ENCODE data around the gene ATF6.

DNA sequence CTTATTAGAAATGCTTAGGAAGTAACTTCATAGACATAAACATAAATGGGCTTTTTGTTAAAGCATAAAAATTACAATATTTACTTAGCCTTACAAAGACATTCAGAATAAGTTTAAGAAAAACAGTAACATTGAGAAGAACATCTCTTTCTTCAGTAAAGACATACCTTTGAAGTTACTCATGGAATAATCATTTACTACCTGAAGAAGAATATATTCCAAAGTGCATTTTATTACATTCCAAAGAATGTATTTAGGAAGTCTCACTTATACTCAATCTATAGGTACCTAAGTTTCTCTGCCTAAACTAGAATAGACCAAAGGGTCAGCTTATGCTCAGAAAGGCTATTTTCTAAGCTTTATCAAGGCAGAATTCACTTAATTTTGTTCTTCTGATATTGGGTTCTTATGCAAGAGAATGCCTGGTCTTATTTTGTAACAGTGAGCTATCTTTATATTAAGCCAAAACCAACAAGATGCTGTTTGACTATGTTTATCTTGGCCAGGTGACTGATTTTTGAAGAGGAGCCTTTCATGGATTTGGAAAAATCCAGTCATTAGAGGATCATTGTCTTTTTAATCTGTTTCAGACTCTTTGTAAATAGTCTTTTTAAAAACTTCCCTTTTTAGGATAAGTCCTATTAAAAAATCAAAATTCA, 147.5 kb downstream of the ATF6 start:
- no peak for TF ChIP-seq EZH2 (IDR thresholded peaks at IDR 0.05; ENCODE audit: low read depth, low read length, severe bottlenecking)
- no peak for TF ChIP-seq CTCF (IDR thresholded peaks at IDR 0.05; ENCODE audit: control extremely low read depth in 1 of 3, insufficient read depth in 1 of 3, low read depth in 1 of 3, low read length in 3 of 3)
- no peak for TF ChIP-seq POLR2A (IDR thresholded peaks at IDR 0.05; ENCODE audit: control extremely low read depth in 1 of 2, low read depth in 2 of 2, low read length in 2 of 2)
- TF ChIP-seq SRF (IDR thresholded peaks at IDR 0.05; ENCODE audit: low read depth, low read length), result no peak
- TF ChIP-seq CBX8 (IDR thresholded peaks at IDR 0.05; ENCODE audit: borderline replicate concordance, low read depth, low read length), result no peak
- no peak for TF ChIP-seq EP300 (IDR thresholded peaks at IDR 0.05; ENCODE audit: borderline replicate concordance in 1 of 2, low read depth in 2 of 2, low read length in 2 of 2)
- TF ChIP-seq RNF2 (IDR thresholded peaks at IDR 0.05; ENCODE audit: borderline replicate concordance, low read depth, low read length, missing control alignments, poor library complexity, severe bottlenecking), result no peak
- TF ChIP-seq RFX5 (IDR thresholded peaks at IDR 0.05; ENCODE audit: borderline replicate concordance, low read depth, low read length), result no peak
- TF ChIP-seq CREB1 (IDR thresholded peaks at IDR 0.05), result no peak
- TF ChIP-seq SIX5 (IDR thresholded peaks at IDR 0.05; ENCODE audit: low read depth, low read length), result no peak
- no peak for TF ChIP-seq TBP (IDR thresholded peaks at IDR 0.05; ENCODE audit: low read depth, low read length)

Measured in H1 (cell line).